ENCODE results near the gene PPP1R1C.

- TF ChIP-seq CTCF (conservative IDR thresholded peaks at IDR 0.05; ENCODE audit: low read length) (no peak), EZH2phosphoT487 (IDR thresholded peaks at IDR 0.05; ENCODE audit: borderline replicate concordance, low read depth, low read length) (no peak)
Measured at GRCh38 chr2:181962142-181962541, 23.5 kb upstream of the PPP1R1C start.
